PFSK-1 (cell line): ENCODE measurements around the gene ANKFN1.

Source experiments
- FOXP2 ChIP-seq: optimal IDR thresholded peaks from 2 replicates; pipeline ENCODE3; 2011; ENCODE audit warnings: borderline replicate concordance, control low read depth, inconsistent platforms; ENCODE audit not compliant: insufficient read depth; ENCODE audit errors: extremely low read length, extremely low read depth
- POLR2AphosphoS5 ChIP-seq: IDR thresholded peaks from 2 replicates; pipeline ENCODE4 v1.6.1; 2012; ENCODE audit warnings: low read depth, mild to moderate bottlenecking, control low read depth, low read length, moderate library complexity
- SIN3A ChIP-seq: IDR thresholded peaks from 2 replicates; pipeline ENCODE4 v1.6.1; 2012; ENCODE audit warnings: mild to moderate bottlenecking, low read length, moderate library complexity, borderline replicate concordance; ENCODE audit not compliant: insufficient read depth
- TAF1 ChIP-seq: IDR thresholded peaks from 2 replicates; pipeline ENCODE4 v1.6.1; 2012; ENCODE audit warnings: low read length, control low read depth, borderline replicate concordance; ENCODE audit not compliant: insufficient read depth
- TF ChIP-seq, protein P1 (sequence below), 2 experiments: IDR thresholded peaks; 2 replicates each; pipeline versions ENCODE4 v1.6.1 to v1.8.0; 2011 to 2012; ENCODE audit warnings: low read depth in 2 of 2, low read length in 2 of 2, control low read depth in 1 of 2, inconsistent platforms in 1 of 2, mild to moderate bottlenecking in 1 of 2, moderate library complexity in 1 of 2; ENCODE audit not compliant: insufficient read depth in 1 of 2

DNA sequence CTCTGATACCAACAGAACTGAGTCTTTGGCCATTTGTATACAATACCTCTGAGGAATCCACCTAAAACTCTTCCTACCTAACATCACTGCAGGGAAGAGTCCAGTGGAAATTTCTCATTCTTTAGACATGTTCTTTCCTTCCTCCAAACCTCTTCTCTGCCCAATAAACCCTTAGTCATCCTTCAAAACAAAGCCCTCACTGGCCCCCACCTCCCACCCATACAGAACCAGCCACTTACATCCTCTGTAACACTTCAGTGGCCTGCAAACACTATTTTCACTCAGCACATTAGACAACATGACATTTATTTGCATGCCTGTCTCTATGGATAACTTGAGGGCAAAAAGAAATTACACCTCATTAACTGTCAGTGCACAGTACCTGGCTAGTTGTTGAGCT, 239.9 kb downstream of the ANKFN1 start:
- TF ChIP-seq TAF1, result no peak
- TF ChIP-seq POLR2AphosphoS5, result no peak
- TF ChIP-seq SIN3A, result no peak
- TF ChIP-seq, protein P1, sequence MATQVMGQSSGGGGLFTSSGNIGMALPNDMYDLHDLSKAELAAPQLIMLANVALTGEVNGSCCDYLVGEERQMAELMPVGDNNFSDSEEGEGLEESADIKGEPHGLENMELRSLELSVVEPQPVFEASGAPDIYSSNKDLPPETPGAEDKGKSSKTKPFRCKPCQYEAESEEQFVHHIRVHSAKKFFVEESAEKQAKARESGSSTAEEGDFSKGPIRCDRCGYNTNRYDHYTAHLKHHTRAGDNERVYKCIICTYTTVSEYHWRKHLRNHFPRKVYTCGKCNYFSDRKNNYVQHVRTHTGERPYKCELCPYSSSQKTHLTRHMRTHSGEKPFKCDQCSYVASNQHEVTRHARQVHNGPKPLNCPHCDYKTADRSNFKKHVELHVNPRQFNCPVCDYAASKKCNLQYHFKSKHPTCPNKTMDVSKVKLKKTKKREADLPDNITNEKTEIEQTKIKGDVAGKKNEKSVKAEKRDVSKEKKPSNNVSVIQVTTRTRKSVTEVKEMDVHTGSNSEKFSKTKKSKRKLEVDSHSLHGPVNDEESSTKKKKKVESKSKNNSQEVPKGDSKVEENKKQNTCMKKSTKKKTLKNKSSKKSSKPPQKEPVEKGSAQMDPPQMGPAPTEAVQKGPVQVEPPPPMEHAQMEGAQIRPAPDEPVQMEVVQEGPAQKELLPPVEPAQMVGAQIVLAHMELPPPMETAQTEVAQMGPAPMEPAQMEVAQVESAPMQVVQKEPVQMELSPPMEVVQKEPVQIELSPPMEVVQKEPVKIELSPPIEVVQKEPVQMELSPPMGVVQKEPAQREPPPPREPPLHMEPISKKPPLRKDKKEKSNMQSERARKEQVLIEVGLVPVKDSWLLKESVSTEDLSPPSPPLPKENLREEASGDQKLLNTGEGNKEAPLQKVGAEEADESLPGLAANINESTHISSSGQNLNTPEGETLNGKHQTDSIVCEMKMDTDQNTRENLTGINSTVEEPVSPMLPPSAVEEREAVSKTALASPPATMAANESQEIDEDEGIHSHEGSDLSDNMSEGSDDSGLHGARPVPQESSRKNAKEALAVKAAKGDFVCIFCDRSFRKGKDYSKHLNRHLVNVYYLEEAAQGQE (IDR thresholded peaks at IDR 0.05; ENCODE audit: insufficient read depth in 1 of 2, low read depth in 2 of 2, low read length in 2 of 2), result no peak
- no peak for TF ChIP-seq FOXP2
